Stimulated activated CD8-positive, alpha-beta memory T cell treated with anti-CD3 and anti-CD28 coated beads, Interleukin-2, amount 100 ng/mL, for 1 hour (primary cell): Measurements from ENCODE around the gene AAGAB.
"Not testable (repeated sequence)": the region's sequence is repeated elsewhere in the genome, so short reads cannot be mapped to it uniquely, and the experiment has no call there.

Source experiments
- DNase-seq, 2 donors: peaks; one replicate each; pipeline ENCODE4 v3.0.0-alpha.2; 2020; ENCODE audit warnings: low read depth in 2 of 2

The AAGAB gene

GRCh38 chr15:67171471-67171870 lies 83.0 kb downstream of the AAGAB start:
- DNase-seq = no peak

- DNase-seq = no peak
These were observed 84.1 kb downstream of the AAGAB start for GRCh38 chr15:67170143-67170925.

- no peak for DNase-seq
These were observed 85.8 kb downstream of the AAGAB start for GRCh38 chr15:67168694-67169093.

GRCh38 chr15:67167091-67167490 lies 87.4 kb downstream of the AAGAB start:
- no peak for DNase-seq

GRCh38 chr15:67166280-67167009 lies 88.0 kb downstream of the AAGAB start:
- no peak for DNase-seq

- no peak for DNase-seq
These were observed 88.9 kb downstream of the AAGAB start for GRCh38 chr15:67165254-67166253.

- DNase-seq = no peak
These were observed 89.6 kb downstream of the AAGAB start for GRCh38 chr15:67164811-67165253.

- no peak for DNase-seq
These were observed 90.1 kb downstream of the AAGAB start for GRCh38 chr15:67164401-67164791.

- DNase-seq = no peak
These were observed 91.3 kb downstream of the AAGAB start for GRCh38 chr15:67163180-67163579.

GRCh38 chr15:67161881-67162280 lies 92.6 kb downstream of the AAGAB start:
- no peak for DNase-seq

- no peak for DNase-seq
These were observed 93.0 kb downstream of the AAGAB start for GRCh38 chr15:67161412-67161811.

- DNase-seq = no peak
These were observed 96.1 kb downstream of the AAGAB start for GRCh38 chr15:67158367-67158766.

GRCh38 chr15:67157521-67158252 lies 96.8 kb downstream of the AAGAB start:
- DNase-seq = no peak

- DNase-seq = no peak
These were observed 97.6 kb downstream of the AAGAB start for GRCh38 chr15:67156834-67157233.

GRCh38 chr15:67156426-67156825 lies 98.0 kb downstream of the AAGAB start:
- no peak for DNase-seq

- no peak for DNase-seq
These were observed 100.2 kb downstream of the AAGAB start for GRCh38 chr15:67154249-67154648.

- not testable (repeated sequence) for DNase-seq
These were observed 101.4 kb downstream of the AAGAB start for GRCh38 chr15:67153044-67153443.

- no peak for DNase-seq
These were observed 102.0 kb downstream of the AAGAB start for GRCh38 chr15:67152429-67152828.
